Calu3 (cell line): ENCODE data around the gene EXD1. TPM values are rescaled to one million over a fixed set of nuclear protein-coding genes. Genes with fewer than 3 reads are reported as not detected.

Experiments
- BruUV-seq: library from RNA; stranded (reverse); fragments of 400-500 nt; replicated peaks from 2 replicates; lab custom pipeline; 2021; lab: Mats Ljungman, UMichigan
- CTCF ChIA-PET: fragments of 300-600 bp; sonication (Branson Sonifier 250); formaldehyde crosslinking; loops from one replicate; lab custom pipeline; 2022; ENCODE audit warnings: antibody characterized with exemption; lab: Charles Lee
- DNase-seq: peaks from one replicate; pipeline ENCODE4 v3.0.0; 2022
- H3K27ac Mint-ChIP-seq: one replicate; pipeline ENCODE4 v1.8.0; 2022; ENCODE audit warnings: mixed read lengths; ENCODE audit not compliant: unreplicated experiment
- H3K27me3 Mint-ChIP-seq: one replicate; pipeline ENCODE4 v1.8.0; 2022; ENCODE audit warnings: mixed read lengths; ENCODE audit not compliant: unreplicated experiment
- H3K36me3 Mint-ChIP-seq: one replicate; pipeline ENCODE4 v1.8.0; 2022; ENCODE audit warnings: mild to moderate bottlenecking, moderate library complexity, mixed read lengths; ENCODE audit not compliant: insufficient read depth, unreplicated experiment
- H3K4me1 Mint-ChIP-seq: one replicate; pipeline ENCODE4 v1.8.0; 2022; ENCODE audit warnings: mild to moderate bottlenecking, low read depth, mixed read lengths; ENCODE audit not compliant: unreplicated experiment
- H3K4me3 Mint-ChIP-seq: one replicate; pipeline ENCODE4 v1.8.0; 2022; ENCODE audit warnings: mild to moderate bottlenecking, low read depth, moderate library complexity, mixed read lengths; ENCODE audit not compliant: unreplicated experiment
- H3K9me3 Mint-ChIP-seq: one replicate; pipeline ENCODE4 v1.8.0; 2022; ENCODE audit warnings: low read depth, mixed read lengths; ENCODE audit not compliant: unreplicated experiment
- intact Hi-C: fragments of 100-400 bp; cut with micrococcal nuclease; formaldehyde crosslinking; loops from one replicate; pipeline ENCODE4 v1.10.0; 2022; ENCODE audit not compliant: unreplicated experiment
- total RNA-seq: library from RNA; stranded (reverse); gene quantifications from 2 replicates; pipeline ENCODE4 v1.2.3, GENCODE V29; 2022
- TF ChIP-seq, protein P1 (sequence below): fragments of 200-600 bp; IDR thresholded peaks from one replicate; pipeline ENCODE4 v1.8.0; 2022; ENCODE audit warnings: antibody characterized with exemption; ENCODE audit not compliant: unreplicated experiment

EXD1 gene
- total RNA-seq, 1 experiment from 2014 or later, result not detected

DNA sequence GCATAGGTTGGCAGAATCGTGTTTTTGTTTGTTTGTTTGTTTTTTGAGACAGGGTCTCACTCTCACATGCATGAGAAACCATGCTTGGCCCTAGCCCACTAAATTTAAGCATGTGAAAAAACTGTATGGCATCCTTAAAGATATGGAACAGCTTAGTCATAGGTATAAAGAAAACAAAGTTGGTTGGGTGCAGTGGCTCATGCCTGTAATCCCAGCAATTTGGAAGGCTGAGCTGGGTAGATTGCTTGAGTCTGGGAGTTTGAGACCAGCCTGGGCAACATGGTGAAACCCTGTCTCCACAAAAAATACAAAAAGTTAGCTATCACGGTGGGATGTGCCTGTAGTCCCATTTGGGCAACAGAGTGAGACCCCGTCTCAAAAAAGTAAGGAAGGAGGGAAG lies 25.2 kb downstream of the EXD1 start:
- no peak for DNase-seq
- no peak overlapping the region for H3K4me3 Mint-ChIP-seq
- H3K4me1 Mint-ChIP-seq, result no peaks in the 10 kb centered on the region
- intact Hi-C loops, result no loop called here
- CTCF ChIA-PET, result interaction anchor here (0.5 kb wide), 1 partner anchor 58 kb away, joined by 5 read pairs; no protein-coding TSS in a partner anchor
- no peak overlapping the region for H3K27ac Mint-ChIP-seq
- no peaks in the 10 kb centered on the region for H3K9me3 Mint-ChIP-seq
- H3K36me3 Mint-ChIP-seq, result no peaks in the 10 kb centered on the region
- no TSS peak for BruUV-seq
- TF ChIP-seq, protein P1, sequence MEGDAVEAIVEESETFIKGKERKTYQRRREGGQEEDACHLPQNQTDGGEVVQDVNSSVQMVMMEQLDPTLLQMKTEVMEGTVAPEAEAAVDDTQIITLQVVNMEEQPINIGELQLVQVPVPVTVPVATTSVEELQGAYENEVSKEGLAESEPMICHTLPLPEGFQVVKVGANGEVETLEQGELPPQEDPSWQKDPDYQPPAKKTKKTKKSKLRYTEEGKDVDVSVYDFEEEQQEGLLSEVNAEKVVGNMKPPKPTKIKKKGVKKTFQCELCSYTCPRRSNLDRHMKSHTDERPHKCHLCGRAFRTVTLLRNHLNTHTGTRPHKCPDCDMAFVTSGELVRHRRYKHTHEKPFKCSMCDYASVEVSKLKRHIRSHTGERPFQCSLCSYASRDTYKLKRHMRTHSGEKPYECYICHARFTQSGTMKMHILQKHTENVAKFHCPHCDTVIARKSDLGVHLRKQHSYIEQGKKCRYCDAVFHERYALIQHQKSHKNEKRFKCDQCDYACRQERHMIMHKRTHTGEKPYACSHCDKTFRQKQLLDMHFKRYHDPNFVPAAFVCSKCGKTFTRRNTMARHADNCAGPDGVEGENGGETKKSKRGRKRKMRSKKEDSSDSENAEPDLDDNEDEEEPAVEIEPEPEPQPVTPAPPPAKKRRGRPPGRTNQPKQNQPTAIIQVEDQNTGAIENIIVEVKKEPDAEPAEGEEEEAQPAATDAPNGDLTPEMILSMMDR, result no peak
- H3K27me3 Mint-ChIP-seq, result no peaks in the 10 kb centered on the region

GRCh38 chr15:41203395-41203794 lies 27.2 kb downstream of the EXD1 start:
- CTCF ChIA-PET, result interaction anchor here (0.7 kb wide), 1 partner anchor 7 kb away, joined by 5 read pairs; no protein-coding TSS in a partner anchor

GRCh38 chr15:41199470-41199869 lies 31.1 kb downstream of the EXD1 start:
- CTCF ChIA-PET, result no interaction called here
- H3K27me3 Mint-ChIP-seq, result no peaks in the 10 kb centered on the region
- no peaks in the 10 kb centered on the region for H3K9me3 Mint-ChIP-seq
- H3K4me1 Mint-ChIP-seq, result no peaks in the 10 kb centered on the region
- TF ChIP-seq, protein P1, result no peak
- no peak overlapping the region for H3K27ac Mint-ChIP-seq
- DNase-seq, result no peak
- intact Hi-C loops, result no loop called here
- H3K36me3 Mint-ChIP-seq, result no peaks in the 10 kb centered on the region
- no peak overlapping the region for H3K4me3 Mint-ChIP-seq
- BruUV-seq, result no TSS peak

More at GRCh38 chr15:41203395-41203794, 27.2 kb downstream of the EXD1 start:
- Mint-ChIP-seq H3K9me3 (no peaks in the 10 kb centered on the region), H3K36me3 (no peaks in the 10 kb centered on the region), H3K4me1 (no peaks in the 10 kb centered on the region), H3K27me3 (no peaks in the 10 kb centered on the region), H3K4me3 (no peak overlapping the region), H3K27ac (no peak overlapping the region)
- no TSS peak for BruUV-seq
- TF ChIP-seq, protein P1, result no peak
- intact Hi-C loops, result no loop called here
- no peak for DNase-seq

- BruUV-seq, result no TSS peak
- TF ChIP-seq, protein P1, result no peak
- Mint-ChIP-seq H3K4me3 (no peak overlapping the region), H3K4me1 (no peaks in the 10 kb centered on the region), H3K36me3 (no peaks in the 10 kb centered on the region), H3K9me3 (no peaks in the 10 kb centered on the region), H3K27ac (no peak overlapping the region), H3K27me3 (no peaks in the 10 kb centered on the region)
- CTCF ChIA-PET, result no interaction called here
- intact Hi-C loops, result no loop called here
- no peak for DNase-seq
Observed at GRCh38 chr15:41194444-41194843, 36.1 kb downstream of the EXD1 start.
